Measurements from ENCODE around the gene KREMEN1.

The KREMEN1 gene

GRCh38 chr22:29205594-29206371, 132.9 kb downstream of the KREMEN1 start, which contains the start of gene EMID1:
EMID1 (plus strand) TSS chr22:29205896; CDS start chr22:29206039, 143 bp downstream.
- no peak for DNase-seq (ENCODE audit: low read depth)
- H3K4me3 ChIP-seq (ENCODE audit: control insufficient read depth, low read depth, low read length), result peak within 1 kb of the TSS; percentile 39
- peak; percentile 21 for TF ChIP-seq CTCF (IDR thresholded peaks at IDR 0.05; ENCODE audit: control insufficient read depth, insufficient read depth, low read depth, low read length, missing control alignments)

GRCh38 chr22:29206372-29207242, 133.8 kb downstream of the KREMEN1 start:
- no peak for TF ChIP-seq CTCF (IDR thresholded peaks at IDR 0.05; ENCODE audit: control insufficient read depth, insufficient read depth, low read depth, low read length, missing control alignments)
- DNase-seq (ENCODE audit: low read depth), result no peak
- peak overlapping the region; percentile 39 for H3K4me3 ChIP-seq (ENCODE audit: control insufficient read depth, low read depth, low read length)

GRCh38 chr22:29207243-29207550, 134.4 kb downstream of the KREMEN1 start:
- H3K4me3 ChIP-seq (ENCODE audit: control insufficient read depth, low read depth, low read length), result no peak overlapping the region
- TF ChIP-seq CTCF (IDR thresholded peaks at IDR 0.05; ENCODE audit: control insufficient read depth, insufficient read depth, low read depth, low read length, missing control alignments), result no peak
- no peak for DNase-seq (ENCODE audit: low read depth)

GRCh38 chr22:29207562-29208501, 135.0 kb downstream of the KREMEN1 start:
- no peak overlapping the region for H3K4me3 ChIP-seq (ENCODE audit: control insufficient read depth, low read depth, low read length)
- no peak for TF ChIP-seq CTCF (IDR thresholded peaks at IDR 0.05; ENCODE audit: control insufficient read depth, insufficient read depth, low read depth, low read length, missing control alignments)
- DNase-seq (ENCODE audit: low read depth), result no peak

- no peak overlapping the region for H3K4me3 ChIP-seq (ENCODE audit: control insufficient read depth, low read depth, low read length)
- TF ChIP-seq CTCF (IDR thresholded peaks at IDR 0.05; ENCODE audit: control insufficient read depth, insufficient read depth, low read depth, low read length, missing control alignments), result no peak
- DNase-seq (ENCODE audit: low read depth), result no peak
Observed at GRCh38 chr22:29208502-29208862, 135.6 kb downstream of the KREMEN1 start.
